ENCODE results near the gene HTRA3.

DNA sequence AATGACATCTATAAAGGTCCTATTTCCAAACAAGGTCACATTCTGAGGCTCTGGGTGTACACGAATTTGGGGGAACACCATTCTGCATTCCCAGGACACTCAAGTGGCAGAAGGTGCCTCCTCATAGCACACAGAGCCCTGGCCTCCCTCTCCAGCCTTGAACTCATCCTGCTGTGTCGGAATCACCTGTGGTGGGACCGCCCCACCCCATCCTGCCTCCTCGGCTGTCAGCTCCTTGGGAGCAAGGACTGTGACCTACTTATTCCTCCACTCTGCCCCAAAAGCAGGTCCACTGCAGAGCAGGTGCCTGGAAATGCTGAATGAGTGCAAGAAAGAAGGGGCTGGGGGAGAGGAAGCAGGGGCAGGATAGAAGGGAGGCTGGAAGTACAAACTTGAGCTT is 33.5 kb downstream of the HTRA3 start:
- TF ChIP-seq, protein P1, sequence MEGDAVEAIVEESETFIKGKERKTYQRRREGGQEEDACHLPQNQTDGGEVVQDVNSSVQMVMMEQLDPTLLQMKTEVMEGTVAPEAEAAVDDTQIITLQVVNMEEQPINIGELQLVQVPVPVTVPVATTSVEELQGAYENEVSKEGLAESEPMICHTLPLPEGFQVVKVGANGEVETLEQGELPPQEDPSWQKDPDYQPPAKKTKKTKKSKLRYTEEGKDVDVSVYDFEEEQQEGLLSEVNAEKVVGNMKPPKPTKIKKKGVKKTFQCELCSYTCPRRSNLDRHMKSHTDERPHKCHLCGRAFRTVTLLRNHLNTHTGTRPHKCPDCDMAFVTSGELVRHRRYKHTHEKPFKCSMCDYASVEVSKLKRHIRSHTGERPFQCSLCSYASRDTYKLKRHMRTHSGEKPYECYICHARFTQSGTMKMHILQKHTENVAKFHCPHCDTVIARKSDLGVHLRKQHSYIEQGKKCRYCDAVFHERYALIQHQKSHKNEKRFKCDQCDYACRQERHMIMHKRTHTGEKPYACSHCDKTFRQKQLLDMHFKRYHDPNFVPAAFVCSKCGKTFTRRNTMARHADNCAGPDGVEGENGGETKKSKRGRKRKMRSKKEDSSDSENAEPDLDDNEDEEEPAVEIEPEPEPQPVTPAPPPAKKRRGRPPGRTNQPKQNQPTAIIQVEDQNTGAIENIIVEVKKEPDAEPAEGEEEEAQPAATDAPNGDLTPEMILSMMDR (IDR thresholded peaks at IDR 0.05) = no peak
- TF ChIP-seq EZH2phosphoT487 (IDR thresholded peaks at IDR 0.05) (no peak), EZH2 (IDR thresholded peaks at IDR 0.05) (no peak)

Data from neural progenitor cell (in vitro differentiated cells).